Common myeloid progenitor, CD34-positive (primary cell): ENCODE results near the gene RIC8B.

ENCODE experiments used
- CTCF ChIA-PET: fragments of 350-600 bp; sonication (Branson Sonifier 250); formaldehyde crosslinking; loops from one replicate; lab custom pipeline; 2021; ENCODE audit warnings: antibody characterized with exemption; lab: Charles Lee
- POLR2A ChIA-PET: fragments of 350-600 bp; sonication (Branson Sonifier 250); formaldehyde crosslinking; loops from one replicate; lab custom pipeline; 2021; ENCODE audit warnings: antibody characterized with exemption; lab: Charles Lee
- DNase-seq, 3 donors: peaks; one replicate each; pipeline versions ENCODE4 v3.0.0 to v3.0.0-alpha.2; 2013
- H3K27ac ChIP-seq, 2 experiments: 1 replicate in 1 of 2; 2 replicates in 1 of 2; pipeline ENCODE4 v1.7.0; 2013; ENCODE audit warnings: inconsistent platforms in 2 of 2, low read length in 2 of 2, mild to moderate bottlenecking in 2 of 2, low read depth in 1 of 2, moderate library complexity in 1 of 2; ENCODE audit not compliant: severe bottlenecking in 2 of 2, insufficient read depth in 1 of 2, poor library complexity in 1 of 2
- H3K27me3 ChIP-seq, 5 experiments: replicated peaks in 2 of 5; 1 replicate in 3 of 5; 2 replicates in 2 of 5; pipeline versions ENCODE4 v1.6.1 to v1.7.0; 2013; ENCODE audit warnings: low read length in 4 of 5, mild to moderate bottlenecking in 2 of 5, moderate library complexity in 2 of 5, inconsistent platforms in 1 of 5; ENCODE audit not compliant: insufficient read depth in 5 of 5, control insufficient read depth in 4 of 5
- H3K36me3 ChIP-seq, 4 experiments: 1 replicate in 2 of 4; 2 replicates in 2 of 4; pipeline versions ENCODE4 v1.6.1 to v1.7.0; 2013; ENCODE audit warnings: low read length in 3 of 4, control low read depth in 1 of 4, mild to moderate bottlenecking in 1 of 4; ENCODE audit not compliant: control insufficient read depth in 4 of 4, insufficient read depth in 4 of 4
- H3K4me1 ChIP-seq, 4 experiments: 1 replicate in 3 of 4; 2 replicates in 1 of 4; pipeline versions ENCODE4 v1.6.1 to v1.7.1; 2013; ENCODE audit warnings: low read length in 3 of 4, mild to moderate bottlenecking in 3 of 4, control low read depth in 1 of 4, inconsistent platforms in 1 of 4, moderate library complexity in 1 of 4; ENCODE audit not compliant: control insufficient read depth in 4 of 4, insufficient read depth in 4 of 4; ENCODE audit errors: control extremely low read depth in 1 of 4
- H3K4me3 ChIP-seq, 7 experiments: 1 replicate in 4 of 7; 2 replicates in 3 of 7; pipeline versions ENCODE4 v1.5.1 to v1.7.0; 2013; ENCODE audit warnings: mild to moderate bottlenecking in 7 of 7, low read length in 6 of 7, moderate library complexity in 6 of 7, inconsistent platforms in 2 of 7, low read depth in 2 of 7, control low read depth in 1 of 7; ENCODE audit not compliant: insufficient read depth in 4 of 7, control insufficient read depth in 1 of 7; ENCODE audit errors: extremely low read depth in 1 of 7
- H3K9me3 ChIP-seq, 5 experiments: 1 replicate in 4 of 5; 2 replicates in 1 of 5; pipeline versions ENCODE4 v1.6.1 to v1.7.1; 2013; ENCODE audit warnings: low read length in 4 of 5, mild to moderate bottlenecking in 2 of 5, inconsistent platforms in 1 of 5, low read depth in 1 of 5, moderate library complexity in 1 of 5; ENCODE audit not compliant: control insufficient read depth in 4 of 5, insufficient read depth in 2 of 5; ENCODE audit errors: control extremely low read depth in 1 of 5
- WGBS: methylation state at CpG from one replicate; pipeline ENCODE4 v1.1.5; 2013; ENCODE audit not compliant: insufficient coverage; 5-methylcytosine and 5-hydroxymethylcytosine counted together

The RIC8B gene

DNA sequence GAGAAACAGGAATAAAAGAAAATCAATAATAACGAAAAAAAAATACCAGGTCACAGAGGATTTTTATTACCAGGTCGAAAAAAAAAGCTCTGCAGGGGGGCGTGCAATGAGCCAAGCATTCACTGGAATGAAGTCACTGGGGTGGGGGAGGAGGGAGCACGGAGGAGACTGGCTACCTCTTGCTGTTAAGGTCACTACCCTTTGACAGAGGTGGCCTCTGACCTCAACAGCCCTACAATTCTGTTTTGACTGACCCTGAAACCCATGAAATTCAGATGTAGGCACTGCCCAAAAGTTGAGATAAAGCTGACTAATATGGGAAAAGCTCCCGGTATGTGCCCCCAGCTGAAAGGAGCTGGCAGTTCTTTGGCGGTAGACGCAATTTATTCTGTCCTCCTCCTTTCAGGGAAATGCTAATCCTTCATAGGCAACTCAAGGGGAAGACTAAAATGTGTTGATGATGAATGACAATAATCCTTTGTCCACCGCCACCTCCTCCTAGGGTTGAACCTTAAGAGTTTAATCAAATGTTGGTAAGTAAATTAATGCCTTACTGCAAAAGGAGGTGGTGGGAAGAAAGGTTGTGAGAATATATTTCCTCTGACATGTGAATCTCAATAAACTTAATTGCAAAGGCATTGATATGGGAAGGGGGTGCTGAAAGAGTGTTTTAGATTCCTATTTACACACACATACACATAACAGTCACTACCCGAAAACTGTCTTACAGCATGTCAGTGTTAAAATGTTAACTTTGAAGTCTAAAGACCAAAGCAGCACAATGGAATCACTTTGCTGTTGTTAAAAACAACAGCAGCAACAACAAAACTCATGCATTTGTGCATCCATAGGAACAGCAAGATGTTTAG, 6.3 kb upstream of the RIC8B start:
- CTCF ChIA-PET, result no interaction called here
- POLR2A ChIA-PET, result no interaction called here
- DNase-seq, result no peak
- peaks cover 0 to 53% (median 23%) of the 10 kb centered on the region in 5 experiments for H3K27me3 ChIP-seq
- H3K27ac ChIP-seq, result no peak overlapping the region
- H3K4me1 ChIP-seq, result no peaks in the 10 kb centered on the region
- H3K4me3 ChIP-seq, result no peak overlapping the region
- H3K9me3 ChIP-seq, result no peaks in the 10 kb centered on the region
- 63% methylated on average over 4 of the region's 9 CpGs for WGBS
- no peaks in the 10 kb centered on the region for H3K36me3 ChIP-seq

DNA sequence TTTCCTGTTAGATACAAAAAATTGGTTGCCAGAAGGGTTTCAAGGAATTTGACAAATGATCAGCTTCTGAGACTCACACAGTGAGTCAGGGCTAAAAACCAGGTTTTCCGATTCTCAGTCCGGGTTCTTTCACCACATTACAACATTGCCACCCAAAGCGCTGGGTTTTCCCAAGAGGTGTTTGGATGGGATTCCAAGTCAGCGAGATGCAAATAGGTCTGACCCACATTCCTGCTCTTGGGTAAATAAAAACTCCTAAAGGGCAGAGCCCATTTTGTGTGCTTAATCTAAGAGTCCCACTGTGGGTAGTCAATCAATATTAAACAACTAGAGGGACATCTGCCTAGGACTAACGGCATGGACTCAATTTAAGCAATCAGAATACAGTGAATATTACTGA, 5.4 kb upstream of the RIC8B start:
- Histone ChIP-seq H3K36me3 (no peaks in the 10 kb centered on the region), H3K4me3 (no peak overlapping the region), H3K27ac (no peak overlapping the region), H3K4me1 (peaks cover 0 to 5% (median 2%) of the 10 kb centered on the region in 4 experiments), H3K27me3 (peaks cover 0 to 53% (median 23%) of the 10 kb centered on the region in 5 experiments), H3K9me3 (no peaks in the 10 kb centered on the region)
- ChIA-PET CTCF (no interaction called here), POLR2A (no interaction called here)
- DNase-seq, result no peak
- 46% methylated on average over 4 of the region's 5 CpGs for WGBS

DNA sequence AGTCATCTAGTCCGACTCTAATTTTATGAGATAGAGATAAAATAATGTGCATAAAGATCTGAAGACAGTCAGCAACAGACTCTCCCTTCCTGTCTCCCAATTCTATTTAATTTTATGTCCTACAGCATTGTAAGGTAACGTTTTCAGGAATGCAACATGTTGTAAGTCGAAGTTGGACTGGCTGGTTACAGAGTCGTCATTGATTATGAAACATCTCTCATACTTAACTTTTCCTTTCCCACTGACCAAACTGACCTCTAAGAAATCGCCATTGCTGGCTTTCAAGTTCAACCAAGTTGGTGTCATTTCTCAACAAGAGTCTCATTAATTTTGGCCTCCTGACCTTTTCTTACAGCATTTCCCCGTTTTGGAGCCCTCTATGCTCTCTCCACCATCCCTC, 4.9 kb upstream of the RIC8B start:
- 85% methylated on average over 5 of the region's 6 CpGs for WGBS
- no peaks in the 10 kb centered on the region for H3K36me3 ChIP-seq
- H3K27ac ChIP-seq, result no peak overlapping the region
- peaks cover 0 to 10% (median 4%) of the 10 kb centered on the region in 4 experiments for H3K4me1 ChIP-seq
- H3K27me3 ChIP-seq, result peaks cover 0 to 53% (median 23%) of the 10 kb centered on the region in 5 experiments
- no peak overlapping the region for H3K4me3 ChIP-seq
- ChIA-PET POLR2A (no interaction called here), CTCF (no interaction called here)
- DNase-seq, result no peak
- no peaks in the 10 kb centered on the region for H3K9me3 ChIP-seq

DNA sequence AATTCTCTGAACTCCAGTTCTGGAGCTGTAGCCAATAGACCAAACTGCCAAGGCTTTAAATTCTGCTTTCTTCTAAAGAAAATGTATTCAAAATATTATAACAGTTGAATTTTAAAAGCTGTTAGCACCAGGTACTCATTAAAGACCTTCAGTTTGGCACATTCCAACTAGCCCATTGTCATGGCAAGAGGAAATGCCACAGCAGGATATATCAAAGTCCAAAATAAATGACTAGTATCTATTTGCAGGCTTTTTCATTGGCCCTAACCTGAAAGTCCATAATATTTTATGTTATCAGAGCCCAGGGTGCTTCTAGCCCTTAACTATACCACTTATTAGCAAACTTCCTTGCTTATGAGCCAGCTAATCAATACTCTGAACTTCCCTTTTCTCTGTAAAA, 3.1 kb upstream of the RIC8B start:
- Histone ChIP-seq H3K4me3 (no peak overlapping the region), H3K9me3 (no peaks in the 10 kb centered on the region), H3K27ac (no peak overlapping the region), H3K27me3 (peaks cover 0 to 40% (median 23%) of the 10 kb centered on the region in 5 experiments), H3K4me1 (peaks cover 0 to 23% (median 11%) of the 10 kb centered on the region in 4 experiments), H3K36me3 (no peaks in the 10 kb centered on the region)
- no peak for DNase-seq
- POLR2A ChIA-PET, result no interaction called here
- CTCF ChIA-PET, result no interaction called here

DNA sequence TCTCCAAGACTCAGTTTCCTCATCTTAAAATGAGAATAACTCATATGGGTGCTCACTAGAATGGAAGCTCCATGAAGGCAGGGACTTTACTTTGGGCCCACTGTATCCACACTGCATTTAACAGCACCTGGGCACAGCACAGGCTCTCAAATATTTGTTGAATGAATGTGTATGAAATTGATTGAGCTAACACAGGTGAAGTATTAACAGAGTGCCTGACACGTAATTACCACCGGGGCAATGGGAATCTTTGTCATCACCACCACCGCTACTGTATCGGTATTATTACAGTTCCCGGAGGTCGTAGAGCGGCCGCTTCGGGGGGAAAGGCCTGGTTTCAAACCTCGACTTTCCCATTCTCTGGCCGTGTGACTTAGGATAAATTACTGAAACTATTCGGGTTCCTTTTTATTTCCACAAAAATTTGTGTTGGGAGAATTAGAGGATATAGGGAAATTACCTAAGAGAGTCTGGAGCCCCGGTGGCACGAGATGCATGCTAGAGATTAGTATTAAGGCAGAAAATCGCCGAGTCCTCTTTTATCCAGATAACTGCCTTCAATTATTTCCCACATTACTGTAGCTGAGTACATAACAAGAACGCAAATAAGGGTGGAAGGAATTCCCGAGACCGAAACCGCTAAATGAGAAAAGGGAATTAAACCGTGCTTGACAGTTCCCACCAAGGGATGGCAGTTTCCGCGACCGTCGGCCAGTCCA, 1.0 kb upstream of the RIC8B start:
- DNase-seq, result peak in 2 of 3 donors; percentile 18 to 45
- peaks cover 0 to 21% (median 9%) of the 10 kb centered on the region in 5 experiments for H3K27me3 ChIP-seq
- CTCF ChIA-PET, result no interaction called here
- no peaks in the 10 kb centered on the region for H3K36me3 ChIP-seq
- POLR2A ChIA-PET, result no interaction called here
- H3K9me3 ChIP-seq, result no peaks in the 10 kb centered on the region
- peak overlapping the region; percentile 69 to 91 for H3K27ac ChIP-seq
- peaks cover 0 to 23% (median 11%) of the 10 kb centered on the region in 4 experiments for H3K4me1 ChIP-seq
- H3K4me3 ChIP-seq, result peak overlapping the region; percentile 59 to 93 (median 85)
- 53% methylated on average over 21 of the region's 25 CpGs for WGBS

DNA sequence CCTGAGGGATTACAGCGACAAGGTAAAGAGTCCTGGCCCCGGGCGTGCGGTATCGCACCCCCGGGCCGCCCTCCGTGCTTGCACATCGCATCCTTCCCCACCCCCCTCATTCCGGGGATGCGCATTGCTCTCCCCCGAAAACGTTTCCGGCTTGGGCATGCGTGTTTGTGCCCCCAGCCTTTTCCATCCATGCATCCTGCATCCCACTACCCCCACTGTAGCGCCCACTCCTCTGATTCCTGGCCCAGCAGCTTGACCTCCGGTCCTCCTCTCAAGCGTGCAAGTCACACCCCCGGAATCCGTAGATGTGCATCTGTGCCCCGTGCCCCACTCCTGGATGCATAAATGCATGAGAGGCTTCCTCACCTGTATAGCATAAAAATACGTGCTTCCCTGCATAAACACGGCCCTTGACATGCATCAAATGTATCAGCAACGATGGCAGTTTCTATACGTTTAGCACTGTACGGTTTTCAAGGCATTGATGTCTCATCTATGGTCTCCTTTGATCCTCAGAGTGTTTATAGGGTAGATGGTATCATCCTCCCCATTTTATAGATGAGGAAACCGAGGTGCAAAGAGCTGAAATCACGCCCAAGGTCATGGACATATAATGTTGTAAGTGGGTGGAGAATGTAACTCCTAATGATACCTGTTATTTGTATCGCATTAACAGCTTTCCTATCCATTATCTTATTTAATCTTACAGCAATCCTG, 484 bp downstream of the RIC8B start:
- peaks cover 0 to 23% (median 11%) of the 10 kb centered on the region in 4 experiments for H3K4me1 ChIP-seq
- ChIA-PET CTCF (no interaction called here), POLR2A (interaction anchor here (0.6 kb wide), 1 partner anchor 24 kb away, joined by 3 read pairs; no protein-coding TSS in a partner anchor)
- no peaks in the 10 kb centered on the region for H3K9me3 ChIP-seq
- peaks cover 0 to 5% (median 0%) of the 10 kb centered on the region in 5 experiments for H3K27me3 ChIP-seq
- DNase-seq, result peak in 2 of 3 donors; percentile 15 to 34
- H3K27ac ChIP-seq, result peak overlapping the region; percentile 69 to 91
- no peaks in the 10 kb centered on the region for H3K36me3 ChIP-seq
- H3K4me3 ChIP-seq, result peak overlapping the region; percentile 59 to 93 (median 85)
- WGBS, result 5% methylated on average over 21 of the region's 29 CpGs
